H1 (cell line): Measurements from ENCODE around the gene AKAP8.

Source experiments
- CHD2 ChIP-seq: IDR thresholded peaks from 2 replicates; pipeline ENCODE4 v1.6.1; 2012; ENCODE audit warnings: low read length, improper control_type of control experiment
- CTCF ChIP-seq, 3 experiments: IDR thresholded peaks; 1 replicate in 2 of 3; 2 replicates in 1 of 3; pipeline versions ENCODE4 v1.5.1 to v1.6.1; 2011; ENCODE audit warnings: low read length in 3 of 3, mild to moderate bottlenecking in 3 of 3, inconsistent platforms in 2 of 3, low read depth in 1 of 3, moderate library complexity in 1 of 3; ENCODE audit not compliant: insufficient read depth in 1 of 3; ENCODE audit errors: control extremely low read depth in 1 of 3

- TF ChIP-seq CTCF (IDR thresholded peaks at IDR 0.05; ENCODE audit: control extremely low read depth in 1 of 3, insufficient read depth in 1 of 3, low read depth in 1 of 3, low read length in 3 of 3) (no peak), CHD2 (no peak)
These were observed 20.0 kb upstream of the AKAP8 start for GRCh38 chr19:15399635-15400034.
